Subcutaneous adipose tissue (tissue), 4 donors: ENCODE data around the gene C8G. TPM values are rescaled to one million over a fixed set of nuclear protein-coding genes. Genes with fewer than 3 reads are reported as not detected.

Source experiments
- total RNA-seq, 4 donors: library from RNA; depleted of rRNA; stranded (reverse); fragments of >200 nt; gene quantifications; one replicate each; pipeline ENCODE4 v1.1.0, GENCODE V29; 2016
- TF ChIP-seq, protein P1 (sequence below): fragments of 450-650 bp; IDR thresholded peaks from one replicate; pipeline ENCODE4 v1.5.1; 2016; ENCODE audit warnings: low read depth, mild to moderate bottlenecking, control low read depth, antibody characterized with exemption, moderate library complexity

The C8G gene
- total RNA-seq, 4 donors from 2014 or later, result 2.6 TPM; not detected in 3

DNA sequence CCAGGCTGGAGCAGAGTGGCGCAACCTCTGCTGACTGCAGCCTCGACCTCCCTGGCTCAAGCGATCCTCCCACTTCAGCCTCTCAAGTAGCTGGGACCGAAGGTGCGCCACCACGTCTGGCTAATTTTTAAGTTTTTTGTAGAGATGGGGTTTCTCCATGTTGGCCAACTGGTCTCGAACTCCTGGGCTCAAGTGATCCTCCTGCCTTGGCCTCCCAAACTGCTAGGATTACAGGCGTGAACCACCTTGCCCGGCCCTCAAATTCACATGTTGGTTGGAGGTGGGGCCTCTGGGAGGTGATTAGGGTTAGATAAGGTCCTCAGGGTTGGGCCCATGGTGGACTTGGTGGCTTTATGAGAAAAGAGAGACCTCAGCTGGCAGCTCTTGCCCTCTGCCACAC, 17.1 kb downstream of the C8G start:
- TF ChIP-seq, protein P1, sequence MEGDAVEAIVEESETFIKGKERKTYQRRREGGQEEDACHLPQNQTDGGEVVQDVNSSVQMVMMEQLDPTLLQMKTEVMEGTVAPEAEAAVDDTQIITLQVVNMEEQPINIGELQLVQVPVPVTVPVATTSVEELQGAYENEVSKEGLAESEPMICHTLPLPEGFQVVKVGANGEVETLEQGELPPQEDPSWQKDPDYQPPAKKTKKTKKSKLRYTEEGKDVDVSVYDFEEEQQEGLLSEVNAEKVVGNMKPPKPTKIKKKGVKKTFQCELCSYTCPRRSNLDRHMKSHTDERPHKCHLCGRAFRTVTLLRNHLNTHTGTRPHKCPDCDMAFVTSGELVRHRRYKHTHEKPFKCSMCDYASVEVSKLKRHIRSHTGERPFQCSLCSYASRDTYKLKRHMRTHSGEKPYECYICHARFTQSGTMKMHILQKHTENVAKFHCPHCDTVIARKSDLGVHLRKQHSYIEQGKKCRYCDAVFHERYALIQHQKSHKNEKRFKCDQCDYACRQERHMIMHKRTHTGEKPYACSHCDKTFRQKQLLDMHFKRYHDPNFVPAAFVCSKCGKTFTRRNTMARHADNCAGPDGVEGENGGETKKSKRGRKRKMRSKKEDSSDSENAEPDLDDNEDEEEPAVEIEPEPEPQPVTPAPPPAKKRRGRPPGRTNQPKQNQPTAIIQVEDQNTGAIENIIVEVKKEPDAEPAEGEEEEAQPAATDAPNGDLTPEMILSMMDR, result no peak

DNA sequence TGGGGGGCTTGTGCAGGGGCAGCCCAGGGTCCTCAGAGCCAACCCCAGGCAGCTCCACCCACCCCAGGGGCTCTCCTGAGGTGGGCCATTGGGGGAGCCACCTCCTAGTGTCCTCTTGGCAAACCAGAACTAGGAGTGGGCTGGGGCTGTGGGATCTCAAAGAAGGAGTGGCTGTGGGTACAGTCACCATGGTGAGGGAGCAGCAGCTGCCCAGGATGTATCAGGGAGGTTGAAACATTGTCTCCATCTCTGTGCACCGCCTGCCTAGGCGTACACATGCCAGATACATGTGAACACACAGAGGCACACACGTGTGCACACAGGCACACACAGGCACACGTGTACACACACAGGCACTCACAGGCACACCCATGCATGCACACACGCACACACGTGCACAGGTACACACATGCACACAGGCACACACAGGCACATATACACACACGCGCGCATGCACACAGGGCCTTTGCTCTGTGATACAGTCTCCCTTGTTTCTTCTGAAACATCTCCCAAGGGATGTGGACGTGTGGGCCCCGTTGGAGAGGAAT, 17.7 kb downstream of the C8G start:
- TF ChIP-seq, protein P1, result no peak

- TF ChIP-seq, protein P1, result no peak
These were observed 18.3 kb downstream of the C8G start for GRCh38 chr9:136963341-136963740.

DNA sequence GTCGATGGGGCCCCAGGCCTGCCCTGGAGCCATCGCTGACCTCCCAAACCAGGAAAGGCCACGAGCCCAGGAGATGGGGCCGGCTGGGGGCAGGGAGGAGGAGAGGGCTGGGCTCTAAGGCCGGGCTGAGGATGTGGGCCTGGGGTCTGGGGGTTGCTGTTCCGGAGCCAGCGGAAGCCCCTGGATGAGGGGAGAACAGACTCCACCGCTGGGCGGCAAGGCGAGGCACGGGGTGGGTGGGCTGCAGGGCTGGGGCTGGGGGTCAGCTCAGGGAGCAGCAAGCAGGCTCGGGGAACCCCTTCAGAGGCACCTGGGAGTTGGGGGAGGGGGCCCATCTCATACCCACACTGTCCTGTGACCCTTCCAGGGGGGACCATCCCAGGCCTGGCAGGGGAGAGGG, 18.7 kb downstream of the C8G start:
- TF ChIP-seq, protein P1, result no peak

DNA sequence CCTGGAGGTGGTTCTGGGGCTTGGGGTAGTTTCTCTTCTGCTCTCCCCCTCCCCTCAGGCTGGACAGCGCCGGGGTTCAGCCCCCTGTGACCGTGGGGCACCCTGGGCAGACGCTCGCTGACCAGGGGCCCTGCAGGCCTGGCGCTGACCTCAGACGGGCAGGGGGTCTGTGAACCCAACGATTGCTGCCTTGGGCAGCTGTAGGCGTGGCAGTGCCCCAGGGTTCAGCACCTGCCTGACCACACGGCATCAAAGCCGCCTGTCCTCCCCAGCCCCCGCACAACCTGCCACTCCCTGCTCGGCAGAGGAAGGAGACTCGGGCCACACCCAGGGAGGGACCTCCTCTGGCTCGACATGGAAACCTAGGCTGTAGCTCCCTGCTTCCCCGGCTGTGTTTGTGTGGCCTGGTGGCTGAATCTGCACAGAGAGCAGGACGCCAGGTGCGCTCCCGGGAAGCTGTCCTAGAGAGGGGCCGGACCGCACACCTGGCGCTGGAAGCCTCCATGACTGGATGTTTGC, 19.2 kb downstream of the C8G start:
- TF ChIP-seq, protein P1, result no peak

- TF ChIP-seq, protein P1, result no peak
These were observed 19.9 kb downstream of the C8G start for GRCh38 chr9:136964833-136965422.

- TF ChIP-seq, protein P1, result no peak
These were observed 20.9 kb downstream of the C8G start for GRCh38 chr9:136965771-136966484.
